Duodenal mucosa (tissue), 2 donors: ENCODE results near the gene SPDEF.

Source experiments
- H3K27ac ChIP-seq: one replicate; pipeline ENCODE4 v1.7.0; 2013; ENCODE audit warnings: low read depth, low read length
- H3K27me3 ChIP-seq, 2 donors: one replicate each; pipeline ENCODE4 v1.7.0; 2013; ENCODE audit warnings: low read length in 2 of 2, control low read depth in 1 of 2; ENCODE audit not compliant: insufficient read depth in 2 of 2, control insufficient read depth in 1 of 2
- H3K36me3 ChIP-seq, 2 donors: one replicate each; pipeline ENCODE4 v1.7.0; 2013; ENCODE audit warnings: low read length in 2 of 2, control low read depth in 1 of 2; ENCODE audit not compliant: insufficient read depth in 2 of 2, control insufficient read depth in 1 of 2
- H3K4me1 ChIP-seq, 2 donors: one replicate each; pipeline ENCODE4 v1.7.0; 2013; ENCODE audit warnings: low read length in 2 of 2, control low read depth in 1 of 2; ENCODE audit not compliant: insufficient read depth in 2 of 2, control insufficient read depth in 1 of 2
- H3K4me3 ChIP-seq, 2 donors: one replicate each; pipeline ENCODE4 v1.7.0; 2013; ENCODE audit warnings: low read length in 2 of 2, low read depth in 1 of 2
- H3K9ac ChIP-seq, 2 donors: one replicate each; pipeline ENCODE4 v1.7.0; 2013; ENCODE audit warnings: low read length in 2 of 2, low read depth in 1 of 2
- H3K9me3 ChIP-seq, 2 donors: one replicate each; pipeline ENCODE4 v1.7.0; 2013; ENCODE audit warnings: low read length in 2 of 2, control low read depth in 1 of 2; ENCODE audit not compliant: control insufficient read depth in 1 of 2

SPDEF gene

DNA sequence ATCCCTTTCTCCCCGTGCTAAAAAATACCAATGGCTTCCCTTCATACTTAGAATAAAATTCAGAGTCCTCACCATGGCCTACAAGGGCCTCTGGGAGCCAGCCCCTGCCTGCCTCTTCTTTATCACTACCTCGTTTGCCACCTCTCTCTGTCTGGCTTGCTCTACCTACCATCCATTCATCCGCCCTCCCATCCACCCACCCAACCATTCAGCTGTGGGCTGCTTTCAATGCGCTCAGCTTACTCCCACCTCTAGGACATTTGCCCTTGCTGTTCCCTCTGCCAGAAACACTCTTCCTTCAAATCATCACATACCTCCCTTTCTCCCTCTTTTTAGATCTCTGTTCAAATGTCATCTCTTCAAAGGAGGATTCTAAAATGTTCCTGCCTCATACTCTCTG is 45.8 kb downstream of the SPDEF start:
- no peak overlapping the region for H3K27ac ChIP-seq
- no peak overlapping the region for H3K4me3 ChIP-seq
- H3K36me3 ChIP-seq: no peaks in the 10 kb centered on the region
- H3K27me3 ChIP-seq: no peaks in the 10 kb centered on the region
- H3K9ac ChIP-seq: no peak overlapping the region
- H3K9me3 ChIP-seq: peaks cover 0 to 2% of the 10 kb centered on the region in 2 donors
- peaks cover 0 to 5% of the 10 kb centered on the region in 2 donors for H3K4me1 ChIP-seq

- no peaks in the 10 kb centered on the region for H3K27me3 ChIP-seq
- H3K9ac ChIP-seq: no peak overlapping the region
- peaks cover 0 to 2% of the 10 kb centered on the region in 2 donors for H3K9me3 ChIP-seq
- peaks cover 0 to 5% of the 10 kb centered on the region in 2 donors for H3K4me1 ChIP-seq
- no peaks in the 10 kb centered on the region for H3K36me3 ChIP-seq
- H3K4me3 ChIP-seq: no peak overlapping the region
- H3K27ac ChIP-seq: no peak overlapping the region
Measured at GRCh38 chr6:34509782-34510181, 46.3 kb downstream of the SPDEF start.

GRCh38 chr6:34508425-34508824 is 47.7 kb downstream of the SPDEF start:
- Histone ChIP-seq H3K4me1 (peaks cover 0 to 5% of the 10 kb centered on the region in 2 donors), H3K4me3 (no peak overlapping the region), H3K27ac (no peak overlapping the region), H3K36me3 (no peaks in the 10 kb centered on the region), H3K9ac (no peak overlapping the region), H3K27me3 (no peaks in the 10 kb centered on the region), H3K9me3 (peaks cover 0 to 2% of the 10 kb centered on the region in 2 donors)

- no peaks in the 10 kb centered on the region for H3K36me3 ChIP-seq
- H3K9ac ChIP-seq: no peak overlapping the region
- no peaks in the 10 kb centered on the region for H3K27me3 ChIP-seq
- H3K4me1 ChIP-seq: peaks cover 0 to 5% of the 10 kb centered on the region in 2 donors
- peaks cover 0 to 2% of the 10 kb centered on the region in 2 donors for H3K9me3 ChIP-seq
- H3K4me3 ChIP-seq: no peak overlapping the region
- no peak overlapping the region for H3K27ac ChIP-seq
Measured at GRCh38 chr6:34506718-34507117, 49.4 kb downstream of the SPDEF start.

DNA sequence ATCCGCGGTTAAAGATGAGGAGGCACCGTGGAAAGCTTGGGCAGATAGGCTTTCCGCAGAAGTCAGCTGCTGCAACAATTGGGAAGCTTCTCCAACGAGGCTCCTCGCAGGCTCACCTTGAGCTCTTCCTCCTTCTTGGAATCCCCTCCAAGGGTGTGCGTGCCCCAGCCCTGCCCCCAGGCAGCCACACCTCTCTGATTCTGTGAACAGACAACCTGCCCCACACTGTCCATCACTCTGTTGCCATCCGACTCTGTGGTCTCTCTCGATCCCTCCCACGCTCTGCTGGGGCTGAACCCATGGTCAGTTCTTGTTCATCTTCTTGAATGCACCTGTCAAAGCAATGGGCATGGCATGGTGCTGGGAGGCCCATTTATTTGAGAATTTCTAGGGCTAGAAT is 58.7 kb downstream of the SPDEF start:
- no peak overlapping the region for H3K4me3 ChIP-seq
- H3K9me3 ChIP-seq: peaks cover 6% of the 10 kb centered on the region in 2 donors
- no peak overlapping the region for H3K9ac ChIP-seq
- H3K36me3 ChIP-seq: no peaks in the 10 kb centered on the region
- no peak overlapping the region for H3K27ac ChIP-seq
- no peaks in the 10 kb centered on the region for H3K4me1 ChIP-seq
- no peaks in the 10 kb centered on the region for H3K27me3 ChIP-seq

GRCh38 chr6:34496103-34496685 is 59.9 kb downstream of the SPDEF start:
- Histone ChIP-seq H3K4me3 (no peak overlapping the region), H3K36me3 (no peaks in the 10 kb centered on the region), H3K27me3 (no peaks in the 10 kb centered on the region), H3K9ac (no peak overlapping the region), H3K27ac (no peak overlapping the region), H3K4me1 (no peaks in the 10 kb centered on the region), H3K9me3 (peaks cover 6% of the 10 kb centered on the region in 2 donors)

DNA sequence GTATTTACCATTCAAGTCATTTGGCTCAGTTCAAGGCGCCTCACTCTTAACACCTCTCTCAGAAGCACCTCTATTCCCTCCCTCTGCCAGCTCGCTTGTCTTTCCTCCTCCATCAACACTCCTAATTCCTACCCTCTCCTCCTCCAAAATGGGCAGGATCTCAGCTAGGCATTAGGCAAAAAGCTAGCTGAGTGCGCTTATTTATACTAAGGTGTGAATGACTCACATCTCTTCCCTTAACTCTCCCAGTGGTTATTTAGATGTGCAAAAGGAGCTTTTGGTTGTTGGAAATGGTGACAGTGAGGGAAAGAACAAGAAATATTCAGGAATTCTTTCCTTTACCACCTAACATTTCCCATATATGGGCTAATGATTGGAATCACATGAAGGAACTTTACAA is 61.2 kb downstream of the SPDEF start:
- Histone ChIP-seq H3K36me3 (no peaks in the 10 kb centered on the region), H3K9ac (no peak overlapping the region), H3K9me3 (no peaks in the 10 kb centered on the region), H3K4me3 (no peak overlapping the region), H3K27me3 (no peaks in the 10 kb centered on the region), H3K27ac (no peak overlapping the region), H3K4me1 (no peaks in the 10 kb centered on the region)

DNA sequence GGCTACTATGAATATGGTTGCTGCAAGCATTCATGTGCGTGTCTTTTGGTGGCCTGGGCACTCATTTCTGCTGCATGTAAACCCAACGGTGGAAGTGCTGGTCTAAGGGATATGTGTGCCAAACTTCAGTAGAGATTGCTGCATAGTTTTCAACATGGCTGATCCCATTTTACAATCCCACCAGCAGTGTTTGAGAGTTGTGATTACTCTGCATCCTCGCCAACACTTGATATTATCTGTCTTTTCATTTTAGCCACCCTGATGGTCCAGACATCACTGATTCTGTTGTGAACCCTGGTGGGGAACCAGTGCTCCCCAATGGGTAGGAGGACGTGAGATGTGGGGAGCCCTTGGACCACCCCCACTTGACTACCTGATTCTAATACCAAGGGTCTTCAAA is 62.8 kb downstream of the SPDEF start:
- Histone ChIP-seq H3K9ac (no peak overlapping the region), H3K4me1 (no peaks in the 10 kb centered on the region), H3K36me3 (no peaks in the 10 kb centered on the region), H3K27ac (no peak overlapping the region), H3K4me3 (no peak overlapping the region), H3K27me3 (no peaks in the 10 kb centered on the region), H3K9me3 (no peaks in the 10 kb centered on the region)

DNA sequence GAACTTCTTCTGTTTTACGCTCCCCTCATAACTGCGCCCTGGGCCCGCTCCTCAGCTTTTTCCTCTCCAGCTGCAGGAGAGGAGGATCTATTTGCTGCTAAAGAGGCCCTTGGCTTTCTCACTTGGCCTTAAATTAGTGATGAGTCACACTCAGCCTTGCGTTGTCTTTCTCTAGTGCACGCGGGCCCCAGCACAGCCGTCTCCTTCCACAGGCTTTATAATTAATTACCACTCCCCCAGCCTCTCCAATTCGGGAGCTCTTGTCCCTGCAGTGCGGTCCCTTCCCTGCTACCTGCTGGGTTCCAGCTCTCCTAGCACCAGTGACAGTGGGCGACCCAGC is 65.1 kb downstream of the SPDEF start:
- H3K27me3 ChIP-seq: no peaks in the 10 kb centered on the region
- H3K9me3 ChIP-seq: no peaks in the 10 kb centered on the region
- no peak overlapping the region for H3K4me3 ChIP-seq
- H3K9ac ChIP-seq: no peak overlapping the region
- H3K4me1 ChIP-seq: no peaks in the 10 kb centered on the region
- H3K27ac ChIP-seq: no peak overlapping the region
- no peaks in the 10 kb centered on the region for H3K36me3 ChIP-seq

- no peaks in the 10 kb centered on the region for H3K9me3 ChIP-seq
- no peak overlapping the region for H3K27ac ChIP-seq
- H3K4me3 ChIP-seq: no peak overlapping the region
Measured at GRCh38 chr6:34490390-34491090, 65.6 kb downstream of the SPDEF start.

More at GRCh38 chr6:34490390-34491090, 65.6 kb downstream of the SPDEF start:
- Histone ChIP-seq H3K36me3 (no peaks in the 10 kb centered on the region), H3K4me1 (no peaks in the 10 kb centered on the region), H3K9ac (no peak overlapping the region), H3K27me3 (no peaks in the 10 kb centered on the region)
